SW480 (cell line): ENCODE results near the gene EPB42.
"Not testable (repeated sequence)": the region's sequence is repeated elsewhere in the genome, so short reads cannot be mapped to it uniquely, and the experiment has no call there.

Experiments used
- DNase-seq: peaks from one replicate; pipeline ENCODE4 v3.0.0-alpha.2; 2016; ENCODE audit warnings: low spot score

EPB42 gene

DNA sequence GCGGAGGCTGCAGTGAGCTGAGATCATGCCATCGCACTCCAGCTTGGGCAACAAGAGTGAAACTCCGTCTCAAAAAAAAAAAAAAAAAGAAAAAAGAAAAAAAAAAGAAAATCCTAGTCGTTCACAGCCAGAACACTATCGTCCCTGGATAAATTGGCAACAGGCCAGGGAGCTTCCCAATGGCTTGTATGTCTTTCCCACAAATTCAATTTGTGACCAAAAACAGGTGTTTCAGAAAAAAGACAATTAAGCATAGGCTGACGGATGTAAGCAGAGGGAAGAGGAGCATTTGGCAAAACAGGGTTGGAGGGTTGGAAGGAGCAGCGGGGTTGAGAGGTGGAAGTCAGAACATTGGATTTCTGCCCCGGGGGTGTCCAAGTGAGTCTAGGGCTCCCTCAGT, 8.5 kb downstream of the EPB42 start:
- DNase-seq, result no peak

DNA sequence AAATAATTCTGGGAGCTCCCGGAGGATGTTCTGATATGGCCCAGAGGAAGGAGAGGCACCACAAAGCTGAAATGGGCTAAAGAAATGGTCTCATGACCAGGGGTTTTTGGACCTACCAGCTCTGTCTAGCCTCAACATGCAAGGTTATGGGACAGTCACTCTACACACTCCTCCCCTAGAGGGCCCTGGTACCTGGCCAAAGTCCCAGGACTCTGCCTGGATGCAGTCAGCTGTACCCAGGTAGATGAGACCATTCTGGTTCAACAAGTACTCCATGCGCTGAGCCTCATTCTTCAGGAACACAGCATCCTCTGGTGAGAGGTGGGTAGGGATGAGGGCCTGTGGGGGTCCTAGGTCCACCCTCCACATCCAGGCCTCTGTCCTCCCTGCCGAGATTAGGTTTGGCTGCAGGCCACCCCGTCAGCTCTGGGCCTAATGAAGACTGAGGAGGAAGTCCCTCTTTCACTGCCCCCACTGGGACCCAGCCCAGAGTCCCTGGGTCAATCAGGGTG, 9.5 kb downstream of the EPB42 start:
- no peak for DNase-seq

DNA sequence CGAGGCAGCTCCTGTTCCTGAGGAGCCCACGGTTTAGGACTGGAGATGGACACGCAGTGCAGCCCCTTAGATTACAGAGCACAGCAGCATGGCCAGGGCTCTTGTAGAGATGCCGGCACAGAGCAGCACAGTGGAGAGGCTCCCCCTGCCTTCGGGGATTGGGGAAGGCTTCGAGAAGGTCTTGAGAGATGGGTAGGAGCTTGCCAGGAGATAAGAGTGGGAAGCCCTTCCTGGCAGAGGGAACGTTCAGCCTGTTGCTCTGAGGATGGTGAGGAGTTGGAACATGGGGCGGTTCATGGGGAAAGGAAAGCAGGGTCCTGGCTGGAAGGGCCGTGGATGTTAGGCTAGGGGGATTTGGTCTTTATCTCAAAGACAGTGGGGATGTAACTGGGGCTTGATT, 10.0 kb downstream of the EPB42 start:
- DNase-seq, result no peak

DNA sequence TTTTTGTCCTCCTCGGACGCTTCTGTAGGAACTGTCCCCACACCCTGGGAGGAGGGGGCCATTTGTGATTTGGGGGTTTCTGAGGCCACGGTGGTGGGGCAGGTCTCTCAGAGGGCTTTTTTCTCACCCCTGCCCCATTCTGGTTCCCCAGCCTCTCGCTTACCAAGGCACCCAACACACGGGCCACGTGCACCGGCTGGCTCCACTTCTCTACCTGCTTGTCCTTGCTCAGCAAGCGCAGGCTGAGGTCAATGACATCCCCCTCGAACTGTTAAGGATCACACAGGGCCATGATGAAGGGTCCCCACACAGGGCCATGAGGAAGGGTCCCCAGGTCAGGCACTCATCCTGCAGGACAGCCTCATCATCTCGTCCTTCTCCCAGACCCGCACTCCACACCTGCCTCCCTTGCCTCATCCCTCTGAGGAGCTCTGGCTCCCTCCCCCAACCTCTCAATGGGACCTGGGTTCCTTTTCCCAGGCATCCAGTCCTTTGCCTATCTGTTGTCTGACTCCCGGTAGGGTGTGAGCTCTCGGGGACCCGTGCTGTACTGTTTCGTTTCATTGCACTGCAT, 10.6 kb downstream of the EPB42 start:
- no peak for DNase-seq

GRCh38 chr15:43209059-43209824, 11.6 kb downstream of the EPB42 start:
- no peak for DNase-seq

DNA sequence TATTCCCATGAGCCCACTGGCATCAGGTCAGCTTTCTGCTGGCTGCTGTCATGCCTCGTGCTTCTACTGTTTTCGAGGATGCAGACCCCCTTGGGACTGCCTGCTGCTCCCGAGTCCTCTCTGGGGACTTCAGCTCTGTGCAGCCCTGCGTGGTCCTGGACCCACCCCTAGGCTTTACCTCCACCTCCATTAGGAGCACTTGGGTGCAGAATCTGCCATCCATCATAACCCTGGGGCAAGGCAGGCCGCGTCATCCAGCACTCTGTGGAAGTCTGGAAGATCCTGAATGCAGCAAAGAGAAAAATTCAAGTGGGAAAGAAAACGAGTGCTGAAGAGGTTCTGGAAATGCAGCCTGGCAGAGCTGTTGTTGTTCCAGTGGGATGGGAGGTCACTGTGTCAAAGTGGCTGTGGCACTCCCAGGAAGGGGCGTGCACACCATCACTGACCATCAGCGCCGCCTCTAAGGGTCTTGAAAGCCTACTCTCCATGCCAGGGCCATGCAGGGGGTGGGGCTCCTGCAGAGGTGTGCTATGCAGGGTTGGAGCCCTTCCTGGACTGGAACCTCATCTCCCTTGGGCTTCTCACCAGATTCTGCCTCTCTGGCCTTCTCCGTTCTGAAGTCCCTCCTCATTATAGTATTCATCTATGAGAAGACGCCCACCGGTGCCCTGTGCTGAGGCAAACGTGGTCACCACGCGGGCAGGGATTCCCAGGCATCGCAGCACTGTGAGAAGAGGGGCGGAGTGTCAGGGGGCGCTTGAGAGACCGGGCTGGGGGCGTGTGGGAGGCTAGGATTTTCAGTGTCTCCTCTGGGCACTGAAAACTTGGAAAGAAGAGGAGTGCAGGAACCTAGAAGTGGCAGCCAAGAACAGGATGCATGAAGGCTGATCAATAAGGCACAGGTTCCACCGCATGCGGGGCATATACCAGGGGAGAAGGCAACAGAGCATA, 12.5 kb downstream of the EPB42 start:
- DNase-seq, result no peak

GRCh38 chr15:43207024-43207423, 13.8 kb downstream of the EPB42 start:
- no peak for DNase-seq

- no peak for DNase-seq
These were observed 14.8 kb downstream of the EPB42 start for GRCh38 chr15:43206054-43206453.

- DNase-seq, result peak; percentile 15
These were observed 16.6 kb downstream of the EPB42 start for GRCh38 chr15:43204016-43204901.

DNA sequence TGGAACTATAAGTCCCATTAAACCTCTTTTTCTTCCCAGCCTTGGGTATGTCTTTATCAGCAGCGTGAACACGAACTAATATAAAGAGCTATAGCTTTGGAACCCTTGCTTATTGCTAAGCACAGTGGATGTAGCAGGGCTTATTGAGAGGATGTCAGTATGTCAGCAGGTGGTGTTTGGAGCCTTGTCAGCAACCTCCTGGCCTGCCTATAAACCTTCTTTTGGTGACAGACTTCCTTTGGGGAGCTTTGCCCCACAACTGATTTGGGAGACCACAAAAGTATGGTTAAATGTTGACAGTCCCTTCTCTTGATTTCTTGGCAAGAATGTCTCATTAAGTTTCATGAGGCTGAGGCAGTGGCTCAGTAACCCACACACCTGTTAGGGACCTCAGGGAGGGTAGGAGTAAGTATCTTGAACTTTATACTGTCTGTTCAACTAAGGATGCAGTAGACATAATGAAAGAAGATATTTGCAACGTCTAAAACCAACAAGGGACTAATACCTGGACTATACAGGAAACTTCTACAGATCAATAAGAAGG, 20.8 kb downstream of the EPB42 start:
- no peak for DNase-seq

- no peak for DNase-seq
These were observed 21.8 kb downstream of the EPB42 start for GRCh38 chr15:43198992-43199391.

GRCh38 chr15:43198556-43198955, 22.3 kb downstream of the EPB42 start:
- not testable (repeated sequence) for DNase-seq

- DNase-seq, result not testable (repeated sequence)
These were observed 23.0 kb downstream of the EPB42 start for GRCh38 chr15:43197773-43198172.

DNA sequence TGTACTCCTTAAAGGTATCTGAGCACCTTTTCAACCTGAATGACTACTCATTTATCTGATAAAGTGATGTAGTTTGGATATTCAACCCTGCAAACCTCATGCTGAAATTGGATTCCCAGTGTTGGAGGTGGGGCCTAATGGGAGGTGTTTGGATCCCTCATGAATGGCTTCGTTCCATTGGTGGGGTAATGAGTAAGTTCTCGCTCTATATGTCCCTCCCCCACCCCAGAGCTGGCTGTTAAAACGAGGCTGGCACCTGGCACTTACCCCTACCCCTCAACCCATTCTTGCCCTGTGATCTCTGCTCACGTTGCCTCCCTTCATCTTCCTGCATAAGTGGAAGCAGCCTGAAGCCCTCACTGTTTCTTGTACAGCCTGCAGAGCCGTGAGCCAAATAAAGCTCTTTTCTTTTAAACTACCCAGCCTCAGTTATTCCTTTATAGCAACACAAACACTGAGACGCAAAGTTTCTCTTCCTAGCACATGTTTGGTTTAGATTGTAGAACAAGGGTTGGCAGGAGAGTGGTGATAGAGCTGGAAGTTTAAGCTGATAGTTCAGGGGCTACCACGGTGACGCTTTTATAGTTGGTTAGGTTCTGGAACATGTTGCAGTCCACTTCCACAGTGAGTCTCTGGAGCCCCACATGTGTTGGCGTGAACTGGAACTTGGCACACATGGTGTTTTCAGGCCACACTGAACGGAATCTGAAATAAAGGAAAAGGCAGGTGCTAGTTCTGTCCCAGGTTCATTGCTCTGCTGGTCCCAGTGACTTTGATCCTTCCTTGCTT, 23.9 kb downstream of the EPB42 start:
- DNase-seq, result no peak

DNA sequence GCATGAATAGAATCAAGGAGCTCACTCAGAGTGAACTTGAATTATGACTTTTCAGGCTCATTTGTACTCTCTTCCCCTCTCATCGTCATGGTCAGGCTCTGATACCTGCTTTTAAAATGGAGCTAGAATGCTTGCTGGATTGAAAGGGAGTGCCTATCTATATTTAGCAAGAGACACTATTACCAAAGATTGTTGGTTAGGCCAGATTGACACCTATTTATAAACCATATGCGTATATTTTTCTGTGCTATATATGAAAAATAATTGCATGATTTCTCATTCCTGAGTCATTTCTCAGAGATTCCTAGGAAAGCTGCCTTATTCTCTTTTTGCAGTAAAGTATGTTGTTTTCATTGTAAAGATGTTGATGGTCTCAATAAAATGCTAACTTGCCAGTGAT, 26.0 kb downstream of the EPB42 start:
- DNase-seq, result no peak

- no peak for DNase-seq
These were observed 27.1 kb downstream of the EPB42 start for GRCh38 chr15:43193710-43194109.

- DNase-seq, result no peak
These were observed 30.6 kb downstream of the EPB42 start for GRCh38 chr15:43190178-43190577.

DNA sequence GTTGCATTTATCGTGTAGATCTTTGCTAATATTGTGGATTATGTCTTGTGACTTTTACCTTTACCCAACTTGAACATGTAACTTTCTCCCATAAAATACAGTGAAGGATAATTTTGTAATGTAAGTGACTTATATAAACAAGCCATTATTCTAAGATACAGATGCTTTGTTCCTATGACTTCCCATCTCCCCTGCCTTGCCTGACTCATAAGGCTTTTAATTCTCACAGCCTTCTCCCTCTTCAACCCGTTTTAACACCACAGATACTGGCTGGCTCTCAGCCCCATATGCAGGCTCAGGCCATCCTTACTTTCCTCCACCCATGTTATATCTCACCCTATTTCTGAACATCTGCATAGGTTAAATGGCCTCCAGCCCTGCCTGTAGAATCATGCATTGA, 31.5 kb downstream of the EPB42 start:
- no peak for DNase-seq

GRCh38 chr15:43187544-43188155, 33.2 kb downstream of the EPB42 start:
- peak; percentile 38 for DNase-seq

DNA sequence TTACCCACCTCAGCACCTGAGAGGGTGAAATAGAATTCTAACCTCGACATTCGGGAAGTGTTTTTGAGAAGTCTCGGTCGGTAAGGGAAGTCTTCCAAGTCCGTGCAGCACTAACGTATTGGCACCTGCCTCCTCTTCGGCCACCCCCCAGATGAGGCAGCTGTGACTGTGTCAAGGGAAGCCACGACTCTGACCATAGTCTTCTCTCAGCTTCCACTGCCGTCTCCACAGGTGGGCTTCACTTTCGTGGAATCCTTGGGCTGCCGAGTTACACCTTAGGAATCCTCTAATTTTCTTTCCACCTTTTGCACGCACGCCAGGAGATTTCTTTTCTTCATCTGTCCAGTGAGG, 34.8 kb downstream of the EPB42 start:
- peak; percentile 31 for DNase-seq
